ENCODE data around the gene TGOLN2. TPM values are rescaled to one million over a fixed set of nuclear protein-coding genes. Genes with fewer than 3 reads are reported as not detected.

The TGOLN2 gene
- polyA plus RNA-seq, 3 donors, result 68.2 to 157 (median 111) TPM

DNA sequence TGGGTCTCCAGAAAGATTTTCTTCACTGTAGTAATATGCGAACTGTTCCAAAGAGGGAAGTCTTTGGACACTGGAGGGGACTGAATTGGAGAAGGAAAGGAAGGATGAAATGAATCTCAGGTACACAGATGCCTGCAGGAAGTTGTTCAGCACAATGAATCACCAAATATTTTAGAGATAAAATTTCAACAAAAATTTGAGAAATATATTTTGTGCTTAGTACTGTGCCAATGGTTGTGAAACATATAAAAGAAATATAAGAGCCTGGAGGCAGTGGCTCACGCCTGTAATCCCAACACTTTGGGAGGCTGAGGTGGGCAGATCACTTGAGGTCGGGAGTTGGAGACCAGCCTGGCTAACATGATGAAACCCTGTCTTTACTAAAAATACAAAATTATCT lies 29.9 kb upstream of the TGOLN2 start:
- DNase-seq, result no peak
- H3K36me3 Mint-ChIP-seq, result peaks cover 52 to 59% of the 10 kb centered on the region in 2 donors
- no CpG with 5 or more reads among the region's 3 CpGs for WGBS (ENCODE audit: insufficient coverage)
- Histone ChIP-seq H3K79me2 (ENCODE audit: insufficient read depth, low read length) (peaks cover 43% of the 10 kb centered on the region), H3K4me3 (replicated peaks in 1 of 3; ENCODE audit: low read depth in 2 of 3, low read length in 3 of 3) (no peak overlapping the region), H4K20me1 (ENCODE audit: insufficient read depth, low read length) (no peaks in the 10 kb centered on the region), H3K27ac (ENCODE audit: low read depth in 1 of 2, low read length in 2 of 2) (no peak overlapping the region), H3K9me3 (replicated peaks in 1 of 2; ENCODE audit: control insufficient read depth in 1 of 2, insufficient read depth in 1 of 2, low read length in 2 of 2) (no peaks in the 10 kb centered on the region), H3K9ac (ENCODE audit: insufficient read depth, low read length, poor library complexity, severe bottlenecking) (no peak overlapping the region), H3K36me3 (replicated peaks in 1 of 2; ENCODE audit: control insufficient read depth in 1 of 2, insufficient read depth in 2 of 2, low read length in 2 of 2) (peaks cover 29 to 68% of the 10 kb centered on the region in 2 donors), H3K27me3 (ENCODE audit: control insufficient read depth in 2 of 2, insufficient read depth in 2 of 2, low read length in 2 of 2) (no peaks in the 10 kb centered on the region), H3K4me1 (ENCODE audit: control insufficient read depth in 1 of 2, insufficient read depth in 2 of 2, low read length in 2 of 2) (peaks cover 14 to 22% of the 10 kb centered on the region in 2 donors), H2AFZ (ENCODE audit: insufficient read depth, low read depth, low read length, poor library complexity, severe bottlenecking) (no peak overlapping the region), H3K4me2 (replicated peaks; ENCODE audit: extremely low read depth, low read length, poor library complexity, severe bottlenecking) (no peak overlapping the region)
- TF ChIP-seq, protein P1, sequence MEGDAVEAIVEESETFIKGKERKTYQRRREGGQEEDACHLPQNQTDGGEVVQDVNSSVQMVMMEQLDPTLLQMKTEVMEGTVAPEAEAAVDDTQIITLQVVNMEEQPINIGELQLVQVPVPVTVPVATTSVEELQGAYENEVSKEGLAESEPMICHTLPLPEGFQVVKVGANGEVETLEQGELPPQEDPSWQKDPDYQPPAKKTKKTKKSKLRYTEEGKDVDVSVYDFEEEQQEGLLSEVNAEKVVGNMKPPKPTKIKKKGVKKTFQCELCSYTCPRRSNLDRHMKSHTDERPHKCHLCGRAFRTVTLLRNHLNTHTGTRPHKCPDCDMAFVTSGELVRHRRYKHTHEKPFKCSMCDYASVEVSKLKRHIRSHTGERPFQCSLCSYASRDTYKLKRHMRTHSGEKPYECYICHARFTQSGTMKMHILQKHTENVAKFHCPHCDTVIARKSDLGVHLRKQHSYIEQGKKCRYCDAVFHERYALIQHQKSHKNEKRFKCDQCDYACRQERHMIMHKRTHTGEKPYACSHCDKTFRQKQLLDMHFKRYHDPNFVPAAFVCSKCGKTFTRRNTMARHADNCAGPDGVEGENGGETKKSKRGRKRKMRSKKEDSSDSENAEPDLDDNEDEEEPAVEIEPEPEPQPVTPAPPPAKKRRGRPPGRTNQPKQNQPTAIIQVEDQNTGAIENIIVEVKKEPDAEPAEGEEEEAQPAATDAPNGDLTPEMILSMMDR (IDR thresholded peaks at IDR 0.05), result no peak
- no peak overlapping the region for H3K4me3 Mint-ChIP-seq
- peaks cover 33% of the 10 kb centered on the region for H3K4me1 Mint-ChIP-seq
- H3K27ac Mint-ChIP-seq, result no peak overlapping the region
- intact Hi-C loops (cut with micrococcal nuclease), result no loop called here
- no peaks in the 10 kb centered on the region for H3K9me3 Mint-ChIP-seq
- peaks cover 0 to 2% (median 0%) of the 10 kb centered on the region in 3 donors for H3K27me3 Mint-ChIP-seq (ENCODE audit: low read depth in 3 of 3)

DNA sequence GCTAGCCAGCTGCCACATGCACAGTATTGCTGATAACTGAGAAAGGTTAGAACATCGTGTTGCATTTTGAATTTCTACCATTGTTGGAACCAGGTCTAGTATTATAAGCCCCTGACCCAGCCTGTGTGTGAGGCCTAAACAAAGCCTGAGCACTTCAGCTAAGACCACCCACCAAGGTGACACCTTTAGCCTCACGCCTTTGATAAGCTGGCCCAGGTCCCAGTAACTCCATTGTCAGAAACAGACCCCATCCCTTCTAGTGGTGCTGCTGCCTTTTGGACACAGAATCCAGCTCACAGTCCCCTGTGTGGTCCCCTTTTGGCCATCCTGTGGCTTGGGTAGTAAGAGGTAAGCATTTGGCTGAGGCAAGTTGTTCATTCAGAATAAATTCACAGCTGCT lies 28.4 kb upstream of the TGOLN2 start:
- Histone ChIP-seq H3K4me3 (replicated peaks in 1 of 3; ENCODE audit: low read depth in 2 of 3, low read length in 3 of 3) (no peak overlapping the region), H3K9me3 (replicated peaks in 1 of 2; ENCODE audit: control insufficient read depth in 1 of 2, insufficient read depth in 1 of 2, low read length in 2 of 2) (no peaks in the 10 kb centered on the region), H4K20me1 (ENCODE audit: insufficient read depth, low read length) (no peaks in the 10 kb centered on the region), H3K27ac (ENCODE audit: low read depth in 1 of 2, low read length in 2 of 2) (no peak overlapping the region), H3K4me1 (ENCODE audit: control insufficient read depth in 1 of 2, insufficient read depth in 2 of 2, low read length in 2 of 2) (peaks cover 14 to 22% of the 10 kb centered on the region in 2 donors), H3K4me2 (replicated peaks; ENCODE audit: extremely low read depth, low read length, poor library complexity, severe bottlenecking) (no peak overlapping the region), H3K36me3 (replicated peaks in 1 of 2; ENCODE audit: control insufficient read depth in 1 of 2, insufficient read depth in 2 of 2, low read length in 2 of 2) (peaks cover 23 to 59% of the 10 kb centered on the region in 2 donors), H3K79me2 (ENCODE audit: insufficient read depth, low read length) (peaks cover 46% of the 10 kb centered on the region), H2AFZ (ENCODE audit: insufficient read depth, low read depth, low read length, poor library complexity, severe bottlenecking) (no peak overlapping the region), H3K27me3 (ENCODE audit: control insufficient read depth in 2 of 2, insufficient read depth in 2 of 2, low read length in 2 of 2) (no peaks in the 10 kb centered on the region), H3K9ac (ENCODE audit: insufficient read depth, low read length, poor library complexity, severe bottlenecking) (no peak overlapping the region)
- peaks cover 45 to 48% of the 10 kb centered on the region in 2 donors for H3K36me3 Mint-ChIP-seq
- no CpG with 5 or more reads among the region's 2 CpGs for WGBS (ENCODE audit: insufficient coverage)
- H3K4me1 Mint-ChIP-seq, result peaks cover 33% of the 10 kb centered on the region
- peaks cover 0 to 2% (median 0%) of the 10 kb centered on the region in 3 donors for H3K27me3 Mint-ChIP-seq (ENCODE audit: low read depth in 3 of 3)
- intact Hi-C loops (cut with micrococcal nuclease), result no loop called here
- H3K9me3 Mint-ChIP-seq, result no peaks in the 10 kb centered on the region
- no peak for DNase-seq
- peak overlapping the region in 1 of 7 donors; percentile 50 for H3K27ac Mint-ChIP-seq
- TF ChIP-seq, protein P1 (IDR thresholded peaks at IDR 0.05), result no peak
- H3K4me3 Mint-ChIP-seq, result no peak overlapping the region

Measured in CD14-positive monocyte (primary cell).